SK-N-SH (cell line): Measurements from ENCODE around the gene EPDR1.

ENCODE experiments used
- EZH2phosphoT487 ChIP-seq: fragments of 200-600 bp; sonication (generic); IDR thresholded peaks from 2 replicates; pipeline ENCODE4 v1.6.1; 2017; ENCODE audit warnings: low read depth, mixed run types, mild to moderate bottlenecking, antibody characterized with exemption, moderate library complexity, borderline replicate concordance
- MXI1 ChIP-seq: IDR thresholded peaks from 2 replicates; pipeline ENCODE4 v1.6.1; 2012; ENCODE audit warnings: mild to moderate bottlenecking, low read depth, low read length, improper control_type of control experiment
- TAF1 ChIP-seq: IDR thresholded peaks from 2 replicates; pipeline ENCODE4 v1.6.1; 2012; ENCODE audit warnings: low read depth, mild to moderate bottlenecking, low read length, moderate library complexity, borderline replicate concordance
- TF ChIP-seq, protein P1 (sequence below): fragments of 200-600 bp; sonication (generic); IDR thresholded peaks from 2 replicates; pipeline ENCODE4 v1.6.1; 2017; ENCODE audit warnings: antibody characterized with exemption, mild to moderate bottlenecking, moderate library complexity

DNA sequence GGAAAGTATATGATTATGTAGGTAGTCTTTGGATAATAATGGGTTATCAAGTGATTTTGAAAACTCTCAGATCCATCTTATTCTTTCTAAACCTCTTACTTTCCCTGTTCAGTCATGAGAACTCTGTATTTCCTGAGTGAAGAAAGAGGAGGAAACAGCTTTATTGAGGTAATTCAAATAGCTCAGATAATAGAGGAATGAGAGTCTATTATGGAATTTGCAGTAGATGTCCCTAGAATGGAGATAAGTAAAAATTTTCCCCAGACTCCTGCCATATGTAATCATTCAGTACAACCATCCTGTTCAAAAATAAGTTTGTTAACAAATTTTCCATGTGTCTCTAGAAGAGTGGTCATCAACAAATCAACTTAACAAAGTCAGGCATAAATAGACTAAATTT is 36.4 kb downstream of the EPDR1 start:
- TF ChIP-seq, protein P1, sequence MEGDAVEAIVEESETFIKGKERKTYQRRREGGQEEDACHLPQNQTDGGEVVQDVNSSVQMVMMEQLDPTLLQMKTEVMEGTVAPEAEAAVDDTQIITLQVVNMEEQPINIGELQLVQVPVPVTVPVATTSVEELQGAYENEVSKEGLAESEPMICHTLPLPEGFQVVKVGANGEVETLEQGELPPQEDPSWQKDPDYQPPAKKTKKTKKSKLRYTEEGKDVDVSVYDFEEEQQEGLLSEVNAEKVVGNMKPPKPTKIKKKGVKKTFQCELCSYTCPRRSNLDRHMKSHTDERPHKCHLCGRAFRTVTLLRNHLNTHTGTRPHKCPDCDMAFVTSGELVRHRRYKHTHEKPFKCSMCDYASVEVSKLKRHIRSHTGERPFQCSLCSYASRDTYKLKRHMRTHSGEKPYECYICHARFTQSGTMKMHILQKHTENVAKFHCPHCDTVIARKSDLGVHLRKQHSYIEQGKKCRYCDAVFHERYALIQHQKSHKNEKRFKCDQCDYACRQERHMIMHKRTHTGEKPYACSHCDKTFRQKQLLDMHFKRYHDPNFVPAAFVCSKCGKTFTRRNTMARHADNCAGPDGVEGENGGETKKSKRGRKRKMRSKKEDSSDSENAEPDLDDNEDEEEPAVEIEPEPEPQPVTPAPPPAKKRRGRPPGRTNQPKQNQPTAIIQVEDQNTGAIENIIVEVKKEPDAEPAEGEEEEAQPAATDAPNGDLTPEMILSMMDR: no peak
- TF ChIP-seq EZH2phosphoT487 (no peak), TAF1 (no peak), MXI1 (no peak)
